ENCODE measurements around the gene CRADD.

CRADD gene

DNA sequence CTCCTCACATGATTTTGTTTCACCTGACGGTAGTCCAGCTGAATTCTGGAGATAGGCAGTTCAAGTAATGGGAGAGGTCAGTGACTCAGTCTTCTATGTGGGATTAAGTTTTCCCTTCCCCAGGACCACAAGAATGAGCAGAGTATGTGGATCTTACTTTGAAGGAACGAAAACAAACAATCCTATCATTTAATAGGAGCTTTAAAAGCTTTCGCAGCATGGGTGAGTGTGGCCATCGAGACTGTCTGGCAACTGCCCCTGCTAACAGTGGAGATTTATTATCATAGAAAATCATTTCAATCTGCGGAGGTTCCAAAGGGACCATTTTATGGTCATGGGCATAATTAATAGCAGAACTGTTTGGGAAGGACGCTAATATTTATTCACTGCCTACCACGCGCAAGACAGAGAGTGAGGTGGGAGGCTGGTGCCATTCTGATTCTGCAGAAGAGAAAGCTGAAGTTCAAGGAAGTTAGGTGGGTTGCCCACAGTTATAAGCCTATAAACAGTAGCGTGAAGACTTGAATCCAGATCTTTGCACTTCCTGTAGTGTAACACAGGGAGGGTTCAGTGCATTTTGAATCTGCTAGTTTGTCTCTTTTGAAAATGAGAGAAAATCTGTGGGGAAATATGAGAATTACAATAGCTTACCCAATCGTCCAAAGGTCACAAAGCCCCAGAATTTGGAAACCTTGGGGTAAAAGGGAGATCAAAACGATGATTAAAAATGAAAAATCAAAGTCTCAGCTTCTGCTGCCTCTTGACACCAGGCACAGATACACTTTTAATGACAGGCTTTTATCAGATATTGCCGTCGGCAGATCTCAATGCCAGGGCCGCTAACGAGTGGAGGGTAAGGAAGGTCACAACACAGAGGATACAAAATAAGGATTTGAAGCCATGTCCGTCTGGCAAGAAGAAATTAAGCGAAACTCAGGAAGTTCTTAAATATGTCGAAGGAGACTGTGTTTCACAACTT, 209.6 kb downstream of the CRADD start:
- Histone ChIP-seq H3K4me3 (ENCODE audit: low read depth, low read length) (no peak overlapping the region), H3K27ac (ENCODE audit: extremely low read depth, low read depth, low read length) (peak overlapping the region; percentile 42), H3K4me1 (ENCODE audit: control insufficient read depth, insufficient read depth, low read length) (peaks cover 10% of the 10 kb centered on the region), H3K36me3 (ENCODE audit: control insufficient read depth in 2 of 2, insufficient read depth in 1 of 2, low read length in 2 of 2) (no peaks in the 10 kb centered on the region), H3K9me3 (ENCODE audit: control insufficient read depth, insufficient read depth, low read depth, low read length) (no peaks in the 10 kb centered on the region)
- ChIA-PET POLR2A (no interaction called here), CTCF (interaction anchor here (0.7 to 1.5 kb wide), 3 partner anchors 24 to 384 kb away, joined by 3 to 6 read pairs (median 5); no protein-coding TSS in a partner anchor)
- TF ChIP-seq, protein P1, sequence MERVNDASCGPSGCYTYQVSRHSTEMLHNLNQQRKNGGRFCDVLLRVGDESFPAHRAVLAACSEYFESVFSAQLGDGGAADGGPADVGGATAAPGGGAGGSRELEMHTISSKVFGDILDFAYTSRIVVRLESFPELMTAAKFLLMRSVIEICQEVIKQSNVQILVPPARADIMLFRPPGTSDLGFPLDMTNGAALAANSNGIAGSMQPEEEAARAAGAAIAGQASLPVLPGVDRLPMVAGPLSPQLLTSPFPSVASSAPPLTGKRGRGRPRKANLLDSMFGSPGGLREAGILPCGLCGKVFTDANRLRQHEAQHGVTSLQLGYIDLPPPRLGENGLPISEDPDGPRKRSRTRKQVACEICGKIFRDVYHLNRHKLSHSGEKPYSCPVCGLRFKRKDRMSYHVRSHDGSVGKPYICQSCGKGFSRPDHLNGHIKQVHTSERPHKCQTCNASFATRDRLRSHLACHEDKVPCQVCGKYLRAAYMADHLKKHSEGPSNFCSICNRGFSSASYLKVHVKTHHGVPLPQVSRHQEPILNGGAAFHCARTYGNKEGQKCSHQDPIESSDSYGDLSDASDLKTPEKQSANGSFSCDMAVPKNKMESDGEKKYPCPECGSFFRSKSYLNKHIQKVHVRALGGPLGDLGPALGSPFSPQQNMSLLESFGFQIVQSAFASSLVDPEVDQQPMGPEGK (tag by site-specific recombination; IDR thresholded peaks at IDR 0.05): 0 out of 2 replicates have a peak, but pooled peaks have one; percentile 34
- no peak for TF ChIP-seq ZNF530 (tag by site-specific recombination; IDR thresholded peaks at IDR 0.05; ENCODE audit: low read depth)
- peak; percentile 94 for TF ChIP-seq ZNF843 (tag by site-specific recombination; IDR thresholded peaks at IDR 0.05)
- TF ChIP-seq, protein P2, sequence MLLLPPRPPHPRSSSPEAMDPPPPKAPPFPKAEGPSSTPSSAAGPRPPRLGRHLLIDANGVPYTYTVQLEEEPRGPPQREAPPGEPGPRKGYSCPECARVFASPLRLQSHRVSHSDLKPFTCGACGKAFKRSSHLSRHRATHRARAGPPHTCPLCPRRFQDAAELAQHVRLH (tag by site-specific recombination; IDR thresholded peaks at IDR 0.05): peak; percentile 79
- TF ChIP-seq ZNF114 (tag by site-specific recombination; IDR thresholded peaks at IDR 0.05): no peak
- TF ChIP-seq SETDB1 (IDR thresholded peaks at IDR 0.05; ENCODE audit: insufficient read length, low read length): no peak
- 0 out of 2 replicates have a peak, but pooled peaks have one; percentile 21 for TF ChIP-seq ZNF335 (tag by site-specific recombination; conservative IDR thresholded peaks at IDR 0.05)
- no peak for TF ChIP-seq ZNF266 (tag by site-specific recombination; IDR thresholded peaks at IDR 0.05; ENCODE audit: low read depth)
- TF ChIP-seq TCF7L2 (IDR thresholded peaks at IDR 0.05; ENCODE audit: borderline replicate concordance, low read depth, low read length): peak; percentile 98
- TF ChIP-seq, protein P3, sequence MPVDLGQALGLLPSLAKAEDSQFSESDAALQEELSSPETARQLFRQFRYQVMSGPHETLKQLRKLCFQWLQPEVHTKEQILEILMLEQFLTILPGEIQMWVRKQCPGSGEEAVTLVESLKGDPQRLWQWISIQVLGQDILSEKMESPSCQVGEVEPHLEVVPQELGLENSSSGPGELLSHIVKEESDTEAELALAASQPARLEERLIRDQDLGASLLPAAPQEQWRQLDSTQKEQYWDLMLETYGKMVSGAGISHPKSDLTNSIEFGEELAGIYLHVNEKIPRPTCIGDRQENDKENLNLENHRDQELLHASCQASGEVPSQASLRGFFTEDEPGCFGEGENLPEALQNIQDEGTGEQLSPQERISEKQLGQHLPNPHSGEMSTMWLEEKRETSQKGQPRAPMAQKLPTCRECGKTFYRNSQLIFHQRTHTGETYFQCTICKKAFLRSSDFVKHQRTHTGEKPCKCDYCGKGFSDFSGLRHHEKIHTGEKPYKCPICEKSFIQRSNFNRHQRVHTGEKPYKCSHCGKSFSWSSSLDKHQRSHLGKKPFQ (tag by site-specific recombination; IDR thresholded peaks at IDR 0.05): peak; percentile 74; the same call in 1 of the 2 replicates
- TF ChIP-seq, protein P4, sequence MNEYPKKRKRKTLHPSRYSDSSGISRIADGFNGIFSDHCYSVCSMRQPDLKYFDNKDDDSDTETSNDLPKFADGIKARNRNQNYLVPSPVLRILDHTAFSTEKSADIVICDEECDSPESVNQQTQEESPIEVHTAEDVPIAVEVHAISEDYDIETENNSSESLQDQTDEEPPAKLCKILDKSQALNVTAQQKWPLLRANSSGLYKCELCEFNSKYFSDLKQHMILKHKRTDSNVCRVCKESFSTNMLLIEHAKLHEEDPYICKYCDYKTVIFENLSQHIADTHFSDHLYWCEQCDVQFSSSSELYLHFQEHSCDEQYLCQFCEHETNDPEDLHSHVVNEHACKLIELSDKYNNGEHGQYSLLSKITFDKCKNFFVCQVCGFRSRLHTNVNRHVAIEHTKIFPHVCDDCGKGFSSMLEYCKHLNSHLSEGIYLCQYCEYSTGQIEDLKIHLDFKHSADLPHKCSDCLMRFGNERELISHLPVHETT (tag by site-specific recombination; IDR thresholded peaks at IDR 0.05): no peak
- peak; percentile 96 for TF ChIP-seq OSR2 (tag by site-specific recombination; IDR thresholded peaks at IDR 0.05)
- TF ChIP-seq ZNF660 (tag by site-specific recombination; IDR thresholded peaks at IDR 0.05): no peak
- peak; percentile 97 for TF ChIP-seq FEZF1 (tag by site-specific recombination; IDR thresholded peaks at IDR 0.05)
- TF ChIP-seq ZNF248 (tag by site-specific recombination; IDR thresholded peaks at IDR 0.05): no peak
- TF ChIP-seq ZNF548 (tag by site-specific recombination; IDR thresholded peaks at IDR 0.05): no peak
- TF ChIP-seq, protein P5, sequence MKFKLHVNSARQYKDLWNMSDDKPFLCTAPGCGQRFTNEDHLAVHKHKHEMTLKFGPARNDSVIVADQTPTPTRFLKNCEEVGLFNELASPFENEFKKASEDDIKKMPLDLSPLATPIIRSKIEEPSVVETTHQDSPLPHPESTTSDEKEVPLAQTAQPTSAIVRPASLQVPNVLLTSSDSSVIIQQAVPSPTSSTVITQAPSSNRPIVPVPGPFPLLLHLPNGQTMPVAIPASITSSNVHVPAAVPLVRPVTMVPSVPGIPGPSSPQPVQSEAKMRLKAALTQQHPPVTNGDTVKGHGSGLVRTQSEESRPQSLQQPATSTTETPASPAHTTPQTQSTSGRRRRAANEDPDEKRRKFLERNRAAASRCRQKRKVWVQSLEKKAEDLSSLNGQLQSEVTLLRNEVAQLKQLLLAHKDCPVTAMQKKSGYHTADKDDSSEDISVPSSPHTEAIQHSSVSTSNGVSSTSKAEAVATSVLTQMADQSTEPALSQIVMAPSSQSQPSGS (tag by site-specific recombination; IDR thresholded peaks at IDR 0.05; ENCODE audit: low read depth): peak; percentile 58
- no peak for TF ChIP-seq HOXD13 (CRISPR knock-in tag; IDR thresholded peaks at IDR 0.05; ENCODE audit: borderline replicate concordance)
- TF ChIP-seq SALL2 (tag by site-specific recombination; IDR thresholded peaks at IDR 0.05; ENCODE audit: borderline replicate concordance): no peak
- TF ChIP-seq ZNF433 (tag by site-specific recombination; IDR thresholded peaks at IDR 0.05; ENCODE audit: low read depth): no peak
- TF ChIP-seq, protein P6, sequence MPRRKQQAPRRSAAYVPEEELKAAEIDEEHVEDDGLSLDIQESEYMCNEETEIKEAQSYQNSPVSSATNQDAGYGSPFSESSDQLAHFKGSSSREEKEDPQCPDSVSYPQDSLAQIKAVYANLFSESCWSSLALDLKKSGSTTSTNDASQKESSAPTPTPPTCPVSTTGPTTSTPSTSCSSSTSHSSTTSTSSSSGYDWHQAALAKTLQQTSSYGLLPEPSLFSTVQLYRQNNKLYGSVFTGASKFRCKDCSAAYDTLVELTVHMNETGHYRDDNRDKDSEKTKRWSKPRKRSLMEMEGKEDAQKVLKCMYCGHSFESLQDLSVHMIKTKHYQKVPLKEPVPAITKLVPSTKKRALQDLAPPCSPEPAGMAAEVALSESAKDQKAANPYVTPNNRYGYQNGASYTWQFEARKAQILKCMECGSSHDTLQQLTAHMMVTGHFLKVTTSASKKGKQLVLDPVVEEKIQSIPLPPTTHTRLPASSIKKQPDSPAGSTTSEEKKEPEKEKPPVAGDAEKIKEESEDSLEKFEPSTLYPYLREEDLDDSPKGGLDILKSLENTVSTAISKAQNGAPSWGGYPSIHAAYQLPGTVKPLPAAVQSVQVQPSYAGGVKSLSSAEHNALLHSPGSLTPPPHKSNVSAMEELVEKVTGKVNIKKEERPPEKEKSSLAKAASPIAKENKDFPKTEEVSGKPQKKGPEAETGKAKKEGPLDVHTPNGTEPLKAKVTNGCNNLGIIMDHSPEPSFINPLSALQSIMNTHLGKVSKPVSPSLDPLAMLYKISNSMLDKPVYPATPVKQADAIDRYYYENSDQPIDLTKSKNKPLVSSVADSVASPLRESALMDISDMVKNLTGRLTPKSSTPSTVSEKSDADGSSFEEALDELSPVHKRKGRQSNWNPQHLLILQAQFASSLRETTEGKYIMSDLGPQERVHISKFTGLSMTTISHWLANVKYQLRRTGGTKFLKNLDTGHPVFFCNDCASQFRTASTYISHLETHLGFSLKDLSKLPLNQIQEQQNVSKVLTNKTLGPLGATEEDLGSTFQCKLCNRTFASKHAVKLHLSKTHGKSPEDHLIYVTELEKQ (tag by site-specific recombination; IDR thresholded peaks at IDR 0.05; ENCODE audit: borderline replicate concordance): peak; percentile 24; the same call in 1 of the 2 replicates

Data from HEK293 (cell line).